Ovary (tissue), 9 donors: ENCODE results near the gene E2F6. TPM values are rescaled to one million over a fixed set of nuclear protein-coding genes. Genes with fewer than 3 reads are reported as not detected.

Experiments used
- DNase-seq, 5 donors: peaks; one replicate each; pipeline ENCODE4 v3.0.0-alpha.2; 2019 to 2020
- H3K27ac ChIP-seq, 2 donors: fragments of 200-600 bp; one replicate each; pipeline versions ENCODE4 v1.5.1 to v1.8.0; 2019 to 2022
- H3K27me3 ChIP-seq: fragments of 200-600 bp; one replicate; pipeline ENCODE4 v1.8.0; 2022
- H3K36me3 ChIP-seq: fragments of 200-600 bp; sonication (generic); one replicate; pipeline ENCODE4 v1.5.1; 2019
- H3K4me1 ChIP-seq: one replicate; pipeline ENCODE4 v1.8.1; 2013; ENCODE audit warnings: mild to moderate bottlenecking, moderate library complexity; ENCODE audit not compliant: insufficient read depth
- H3K4me3 ChIP-seq: fragments of 200-600 bp; sonication (generic); one replicate; pipeline ENCODE4 v1.5.1; 2017
- H3K9me3 ChIP-seq, 2 donors: fragments of 200-600 bp in 1 of 2; sonication (generic) in 1 of 2; one replicate each; pipeline versions ENCODE4 v1.5.1 to v1.8.1; 2013 to 2019; ENCODE audit warnings: mild to moderate bottlenecking in 1 of 2, moderate library complexity in 1 of 2
- EP300 ChIP-seq: sonication (generic); formaldehyde crosslinking; IDR thresholded peaks from one replicate; pipeline ENCODE4 v1.6.1; 2017; ENCODE audit warnings: antibody characterized with exemption
- POLR2A ChIP-seq: fragments of 450-650 bp; IDR thresholded peaks from one replicate; pipeline ENCODE4 v1.6.1; 2017; ENCODE audit warnings: antibody characterized with exemption, mild to moderate bottlenecking, moderate library complexity
- WGBS, 3 donors: extraction: QIAGEN DNeasy Blood & Tissue Kit in 1 of 3; methylation state at CpG; one replicate each; pipeline versions ENCODE4 v1.1.5 to v1.1.7; 2013 to 2017; 5-methylcytosine and 5-hydroxymethylcytosine counted together
- intact Hi-C, 4 donors: fragments of 100-400 bp; cut with DNase I; formaldehyde crosslinking; loops; one replicate each; pipeline versions ENCODE4 v1.11.0 to v1.15.1; 2022 to 2023
- polyA plus RNA-seq, 2 donors: library from polyadenylated mRNA; stranded (reverse); fragments of 200-250 nt in 1 of 2; fragments of 350-450 nt in 1 of 2; fragmentation: Illumina TruSeq in 1 of 2; extraction: RNeasy Lipid Tissue Mini Kit (QIAGEN cat#74804) in 1 of 2; gene quantifications; one replicate each; pipeline ENCODE4 v1.2.3, GENCODE V29; 2013 to 2014
- total RNA-seq, 7 donors: library from RNA; depleted of rRNA in 2 of 7; stranded (reverse); fragments of >200 nt in 2 of 7; fragmentation: NEBNext Ultra II Directional in 3 of 7; extraction: Animal tissue kit (Norgen Biotek cat#: 25700) in 3 of 7; gene quantifications; one replicate each; pipeline versions ENCODE4 v1.1.0 to v1.2.4, GENCODE V29; 2016 to 2023
- TF ChIP-seq, protein P1 (sequence below), 3 donors: fragments of 450-650 bp in 2 of 3; fragments of 200-600 bp in 1 of 3; IDR thresholded peaks; one replicate each; pipeline versions ENCODE4 v1.5.1 to v1.8.0; 2016 to 2022; ENCODE audit warnings: antibody characterized with exemption in 3 of 3, mild to moderate bottlenecking in 1 of 3
- donor health status: DM: no; HTN: no; CAD: no; lungs with moderate emphysema.
- donor health status: DM: no; HTN: no; CAD: no.
- donor health status: Bipolar disorder and iron deficiency.
- donor health status: DM: yes; HTN: yes; CAD: no.
- donor health status: DM: no; HTN: no; CAD: no.
- donor health status: DM: yes; HTN: yes; CAD: no.

E2F6 gene
- total and polyA plus RNA-seq, 9 donors = 9.9 to 19.6 (median 14.9) TPM

DNA sequence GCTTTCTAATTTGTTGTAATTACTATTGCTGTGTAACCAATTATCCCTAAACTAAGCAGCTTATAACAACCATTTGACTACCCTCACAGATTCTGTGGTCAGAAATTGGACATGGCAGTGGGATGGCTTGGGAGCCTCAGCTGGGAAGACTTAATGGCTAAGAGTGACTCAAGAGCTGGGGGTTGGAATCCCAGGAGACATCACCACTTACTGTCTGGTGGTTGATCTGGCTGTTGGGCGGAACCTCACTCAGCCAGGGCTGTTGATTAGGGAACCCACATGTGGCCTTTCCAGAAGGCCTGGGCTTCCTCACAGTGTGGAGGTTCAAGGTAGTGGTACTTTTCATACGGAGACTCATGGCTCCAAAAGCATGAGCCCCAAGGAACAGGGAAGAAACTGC is 49.8 kb downstream of the E2F6 start:
- no peak overlapping the region for H3K27ac ChIP-seq

DNA sequence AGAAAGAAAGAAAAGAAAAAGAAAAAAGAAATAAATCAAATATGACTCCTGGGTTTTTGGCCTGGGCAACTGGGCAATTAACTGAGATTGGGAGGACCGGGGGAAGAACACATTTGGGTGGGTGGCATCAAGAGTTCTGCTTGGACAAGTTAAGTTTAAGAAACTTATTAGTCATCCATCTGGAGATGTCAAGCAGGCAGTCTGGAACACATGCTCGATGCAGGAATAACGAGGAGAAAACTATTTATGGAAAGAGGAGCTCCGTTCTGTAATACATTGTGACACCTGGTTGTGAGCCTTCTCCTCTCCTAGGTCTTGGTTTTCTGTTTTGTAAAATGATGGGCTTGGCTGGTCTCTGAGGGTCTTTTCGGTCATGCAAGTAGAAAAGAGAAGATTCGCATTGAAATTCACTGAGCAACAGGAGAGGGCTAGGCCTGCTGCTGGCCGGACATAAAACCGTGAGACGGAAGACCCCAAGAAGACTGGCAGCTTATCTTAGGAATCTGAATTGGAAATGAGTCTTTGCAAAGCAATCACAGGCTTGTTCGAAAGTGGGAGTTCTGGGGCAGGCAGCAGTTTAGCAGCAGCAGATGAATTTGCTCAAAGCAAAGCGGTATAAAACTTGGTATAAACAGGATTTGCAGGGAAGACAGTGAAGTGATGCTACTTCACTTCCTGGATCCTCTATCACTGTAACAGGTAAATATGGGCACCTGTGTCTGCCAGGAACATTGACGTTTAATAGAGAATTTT is 51.4 kb downstream of the E2F6 start:
- H3K36me3 ChIP-seq = no peaks in the 10 kb centered on the region
- WGBS, 3 donors = 84 to 89% (median 85%) methylated on average over 12 of the region's 12 CpGs
- H3K4me1 ChIP-seq = peaks cover 3% of the 10 kb centered on the region
- no peaks in the 10 kb centered on the region for H3K27me3 ChIP-seq
- no peaks in the 10 kb centered on the region for H3K9me3 ChIP-seq
- DNase-seq = no peak
- no peak overlapping the region for H3K4me3 ChIP-seq
- no peak overlapping the region for H3K27ac ChIP-seq
- intact Hi-C loops = loop anchor here (5.0 to 10.0 kb wide), 6 partner anchors 177 to 580 kb away; a partner anchor contains a TSS
- TF ChIP-seq POLR2A = no peak
- TF ChIP-seq EP300 = no peak
- TF ChIP-seq, protein P1, sequence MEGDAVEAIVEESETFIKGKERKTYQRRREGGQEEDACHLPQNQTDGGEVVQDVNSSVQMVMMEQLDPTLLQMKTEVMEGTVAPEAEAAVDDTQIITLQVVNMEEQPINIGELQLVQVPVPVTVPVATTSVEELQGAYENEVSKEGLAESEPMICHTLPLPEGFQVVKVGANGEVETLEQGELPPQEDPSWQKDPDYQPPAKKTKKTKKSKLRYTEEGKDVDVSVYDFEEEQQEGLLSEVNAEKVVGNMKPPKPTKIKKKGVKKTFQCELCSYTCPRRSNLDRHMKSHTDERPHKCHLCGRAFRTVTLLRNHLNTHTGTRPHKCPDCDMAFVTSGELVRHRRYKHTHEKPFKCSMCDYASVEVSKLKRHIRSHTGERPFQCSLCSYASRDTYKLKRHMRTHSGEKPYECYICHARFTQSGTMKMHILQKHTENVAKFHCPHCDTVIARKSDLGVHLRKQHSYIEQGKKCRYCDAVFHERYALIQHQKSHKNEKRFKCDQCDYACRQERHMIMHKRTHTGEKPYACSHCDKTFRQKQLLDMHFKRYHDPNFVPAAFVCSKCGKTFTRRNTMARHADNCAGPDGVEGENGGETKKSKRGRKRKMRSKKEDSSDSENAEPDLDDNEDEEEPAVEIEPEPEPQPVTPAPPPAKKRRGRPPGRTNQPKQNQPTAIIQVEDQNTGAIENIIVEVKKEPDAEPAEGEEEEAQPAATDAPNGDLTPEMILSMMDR (IDR thresholded peaks at IDR 0.05) = no peak

More for the DNA sequence above, 49.8 kb downstream of the E2F6 start:
- intact Hi-C loops = loop anchor here in 3 of 4 donors (10.0 kb wide), 3 partner anchors 181 to 581 kb away; a partner anchor contains a TSS
- DNase-seq = no peak
- Histone ChIP-seq H3K4me3 (no peak overlapping the region), H3K9me3 (no peaks in the 10 kb centered on the region), H3K27me3 (no peaks in the 10 kb centered on the region), H3K36me3 (no peaks in the 10 kb centered on the region), H3K4me1 (peaks cover 8% of the 10 kb centered on the region)
- WGBS, 3 donors = 93 to 98% (median 96%) methylated on average over 2 of the region's 2 CpGs
- TF ChIP-seq, protein P1 (IDR thresholded peaks at IDR 0.05) = no peak
- TF ChIP-seq EP300 (no peak), POLR2A (no peak)

DNA sequence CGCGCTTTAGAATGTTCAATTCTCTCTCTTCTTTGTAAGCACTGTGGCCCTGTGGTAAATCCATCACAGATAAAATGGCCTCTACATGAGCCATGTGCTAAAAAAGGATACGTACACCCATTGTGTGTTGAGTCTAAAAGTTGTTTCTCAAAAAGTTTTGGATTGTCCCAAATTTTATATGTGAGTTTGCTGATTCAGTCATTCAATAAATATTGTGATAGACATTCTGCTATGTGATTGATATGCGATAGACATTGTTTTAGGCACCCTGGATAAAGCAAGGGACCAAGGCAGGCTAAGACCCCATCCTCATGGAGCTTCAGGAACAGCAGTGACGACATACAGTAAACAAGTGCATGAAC is 53.5 kb downstream of the E2F6 start:
- Histone ChIP-seq H3K4me1 (peaks cover 2% of the 10 kb centered on the region), H3K27me3 (no peaks in the 10 kb centered on the region), H3K9me3 (no peaks in the 10 kb centered on the region), H3K4me3 (no peak overlapping the region), H3K27ac (no peak overlapping the region), H3K36me3 (no peaks in the 10 kb centered on the region)
- 68 to 80% (median 70%) methylated on average over 5 of the region's 5 CpGs for WGBS, 3 donors
- intact Hi-C loops = loop anchor here (5.0 to 10.0 kb wide), 6 partner anchors 175 to 578 kb away; a partner anchor contains a TSS
- TF ChIP-seq EP300 (no peak), POLR2A (no peak)
- TF ChIP-seq, protein P1 (IDR thresholded peaks at IDR 0.05) = no peak
- DNase-seq = no peak

DNA sequence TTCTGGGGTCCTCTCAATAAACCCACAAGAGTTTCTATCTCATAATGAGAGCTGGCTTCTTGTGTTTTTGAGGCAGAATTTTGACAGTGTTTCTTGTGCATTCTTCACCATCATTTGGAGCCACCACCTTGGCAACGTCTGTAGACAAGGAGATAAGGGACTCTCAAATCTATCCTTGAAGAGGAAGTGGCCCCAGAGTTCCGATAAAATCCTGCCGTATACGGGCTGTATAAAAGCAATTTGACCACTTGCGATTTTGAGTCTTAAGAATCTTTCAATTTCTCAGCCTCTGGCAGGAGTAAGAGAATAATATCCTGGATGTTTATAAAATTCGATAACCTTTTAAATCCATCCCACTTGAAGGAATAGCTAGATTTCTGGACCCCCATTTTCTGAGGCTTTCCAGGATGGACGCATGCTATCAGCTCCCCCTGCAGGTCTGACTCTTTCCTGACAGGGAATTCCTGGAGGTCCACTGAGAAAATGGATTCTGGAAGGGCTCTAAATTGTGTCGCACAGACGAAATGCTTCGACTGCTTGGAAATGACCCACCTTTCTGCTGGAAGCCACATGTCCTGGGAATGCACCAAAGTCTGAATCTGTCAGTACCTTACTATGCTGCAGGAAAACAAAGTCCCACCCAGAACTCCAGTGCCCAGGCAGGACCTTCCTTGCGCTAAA is 54.1 kb downstream of the E2F6 start:
- Histone ChIP-seq H3K4me3 (peak overlapping the region; percentile 22), H3K36me3 (no peaks in the 10 kb centered on the region), H3K9me3 (no peaks in the 10 kb centered on the region), H3K27ac (no peak overlapping the region), H3K27me3 (no peaks in the 10 kb centered on the region), H3K4me1 (peaks cover 6% of the 10 kb centered on the region)
- WGBS, 3 donors = 8 to 19% (median 11%) methylated on average over 11 of the region's 11 CpGs
- intact Hi-C loops = loop anchor here (5.0 to 10.0 kb wide), 6 partner anchors 175 to 577 kb away; a partner anchor contains a TSS
- TF ChIP-seq, protein P1 (IDR thresholded peaks at IDR 0.05) = peak; percentile 44 to 80 (median 79)
- TF ChIP-seq POLR2A = no peak
- peak in 4 of 5 donors; percentile 50 to 72 (median 58) for DNase-seq
